Measurements from ENCODE around the gene CCHCR1. TPM values are rescaled to one million over a fixed set of nuclear protein-coding genes. Genes with fewer than 3 reads are reported as not detected.
"Not testable (repeated sequence)": the region's sequence is repeated elsewhere in the genome, so short reads cannot be mapped to it uniquely, and the experiment has no call there.

Gene CCHCR1
- total and polyA plus RNA-seq, 2 of the 13 experiments (the other 11 are each of a cell fraction or from before 2014, with no cell fraction given), result 14.6 to 28.2 TPM

DNA sequence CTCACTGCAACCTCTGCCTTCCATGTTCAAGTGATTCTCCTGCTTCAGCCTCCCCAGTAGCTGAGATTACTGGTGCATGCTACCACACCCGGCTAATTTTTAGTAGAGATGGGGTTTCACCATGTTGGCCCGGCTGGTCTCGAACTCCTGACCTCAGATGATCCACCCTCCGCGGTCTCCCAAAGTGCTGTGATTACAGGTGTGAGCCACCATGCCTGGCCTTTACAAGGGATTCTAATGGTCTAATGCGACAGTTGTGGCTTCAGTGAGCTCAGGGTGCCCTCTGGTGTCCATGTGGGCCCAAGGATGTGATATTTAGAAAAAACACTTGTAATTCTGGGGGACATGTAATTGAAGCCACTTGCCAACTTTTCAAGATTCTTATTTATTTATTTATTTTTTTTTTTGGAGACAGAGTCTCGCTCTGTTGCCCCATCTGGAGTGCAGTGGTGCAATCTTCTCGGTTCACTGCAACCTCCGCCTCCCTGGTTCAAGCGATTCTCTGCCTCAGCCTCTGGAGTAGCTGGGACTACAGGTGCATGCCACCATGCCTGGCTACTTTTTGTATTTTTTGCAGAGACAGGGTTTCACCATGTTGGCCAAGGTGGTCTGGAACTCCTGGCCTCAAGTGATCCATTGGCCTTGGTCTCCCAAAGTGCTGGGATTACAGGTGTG is 35.0 kb upstream of the CCHCR1 start (continued):
- TF ChIP-seq GATAD2A (CRISPR knock-in tag; IDR thresholded peaks at IDR 0.05), result peak; percentile 58; the same call in 1 of the 2 replicates
- TF ChIP-seq ZNF710 (CRISPR knock-in tag; IDR thresholded peaks at IDR 0.05; ENCODE audit: borderline replicate concordance), result peak; percentile 68; the same call in 1 of the 2 replicates
- TF ChIP-seq FOXO1 (CRISPR knock-in tag; IDR thresholded peaks at IDR 0.05), result peak; percentile 58
- TF ChIP-seq ZNF543 (CRISPR knock-in tag; IDR thresholded peaks at IDR 0.05), result 0 out of 2 replicates have a peak, but pooled peaks have one; percentile 45
- 0 out of 2 replicates have a peak, but pooled peaks have one; percentile 45 for TF ChIP-seq ERF (CRISPR knock-in tag; IDR thresholded peaks at IDR 0.05)
- TF ChIP-seq NKX3-1 (CRISPR knock-in tag; IDR thresholded peaks at IDR 0.05), result 0 out of 2 replicates have a peak, but pooled peaks have one; percentile 25
- TF ChIP-seq ASH2L (IDR thresholded peaks at IDR 0.05; ENCODE audit: insufficient read length, low read depth, low read length), result peak; percentile 32
- 0 out of 2 replicates have a peak, but pooled peaks have one; percentile 30 for TF ChIP-seq ETV5 (CRISPR knock-in tag; IDR thresholded peaks at IDR 0.05; ENCODE audit: borderline replicate concordance)
- peak; percentile 99 for TF ChIP-seq ZMYM2 (CRISPR knock-in tag; IDR thresholded peaks at IDR 0.05)
- peak; percentile 57; the same call in 1 of the 2 replicates for TF ChIP-seq ZNF124 (CRISPR knock-in tag; IDR thresholded peaks at IDR 0.05)
- TF ChIP-seq YY1 (IDR thresholded peaks at IDR 0.05; ENCODE audit: insufficient read depth, insufficient replicate concordance, low read depth, low read length), result peak; percentile 30
- TF ChIP-seq IRF2 (CRISPR knock-in tag; IDR thresholded peaks at IDR 0.05), result 0 out of 2 replicates have a peak, but pooled peaks have one; percentile 35
- TF ChIP-seq, protein P1, sequence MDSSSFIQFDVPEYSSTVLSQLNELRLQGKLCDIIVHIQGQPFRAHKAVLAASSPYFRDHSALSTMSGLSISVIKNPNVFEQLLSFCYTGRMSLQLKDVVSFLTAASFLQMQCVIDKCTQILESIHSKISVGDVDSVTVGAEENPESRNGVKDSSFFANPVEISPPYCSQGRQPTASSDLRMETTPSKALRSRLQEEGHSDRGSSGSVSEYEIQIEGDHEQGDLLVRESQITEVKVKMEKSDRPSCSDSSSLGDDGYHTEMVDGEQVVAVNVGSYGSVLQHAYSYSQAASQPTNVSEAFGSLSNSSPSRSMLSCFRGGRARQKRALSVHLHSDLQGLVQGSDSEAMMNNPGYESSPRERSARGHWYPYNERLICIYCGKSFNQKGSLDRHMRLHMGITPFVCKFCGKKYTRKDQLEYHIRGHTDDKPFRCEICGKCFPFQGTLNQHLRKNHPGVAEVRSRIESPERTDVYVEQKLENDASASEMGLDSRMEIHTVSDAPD (CRISPR knock-in tag; IDR thresholded peaks at IDR 0.05), result 0 out of 2 replicates have a peak, but pooled peaks have one; percentile 35
- 0 out of 2 replicates have a peak, but pooled peaks have one; percentile 26 for TF ChIP-seq ZNF510 (CRISPR knock-in tag; IDR thresholded peaks at IDR 0.05; ENCODE audit: low read depth)
- peak; percentile 48; the same call in 1 of the 2 replicates for TF ChIP-seq ZFX (CRISPR knock-in tag; IDR thresholded peaks at IDR 0.05; ENCODE audit: low read depth)
- TF ChIP-seq, protein P2, sequence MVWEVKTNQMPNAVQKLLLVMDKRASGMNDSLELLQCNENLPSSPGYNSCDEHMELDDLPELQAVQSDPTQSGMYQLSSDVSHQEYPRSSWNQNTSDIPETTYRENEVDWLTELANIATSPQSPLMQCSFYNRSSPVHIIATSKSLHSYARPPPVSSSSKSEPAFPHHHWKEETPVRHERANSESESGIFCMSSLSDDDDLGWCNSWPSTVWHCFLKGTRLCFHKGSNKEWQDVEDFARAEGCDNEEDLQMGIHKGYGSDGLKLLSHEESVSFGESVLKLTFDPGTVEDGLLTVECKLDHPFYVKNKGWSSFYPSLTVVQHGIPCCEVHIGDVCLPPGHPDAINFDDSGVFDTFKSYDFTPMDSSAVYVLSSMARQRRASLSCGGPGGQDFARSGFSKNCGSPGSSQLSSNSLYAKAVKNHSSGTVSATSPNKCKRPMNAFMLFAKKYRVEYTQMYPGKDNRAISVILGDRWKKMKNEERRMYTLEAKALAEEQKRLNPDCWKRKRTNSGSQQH (CRISPR knock-in tag; IDR thresholded peaks at IDR 0.05; ENCODE audit: low read depth), result peak; percentile 38; the same call in 1 of the 2 replicates
- peak; percentile 39; the same call in 1 of the 2 replicates for TF ChIP-seq THAP11 (CRISPR knock-in tag; IDR thresholded peaks at IDR 0.05)
- peak; percentile 55; the same call in 1 of the 2 replicates for TF ChIP-seq KMT2B (CRISPR knock-in tag; IDR thresholded peaks at IDR 0.05)
- TF ChIP-seq ZBTB46 (CRISPR knock-in tag; IDR thresholded peaks at IDR 0.05; ENCODE audit: borderline replicate concordance), result 0 out of 2 replicates have a peak, but pooled peaks have one; percentile 33
- peak; percentile 95 for TF ChIP-seq RAD21 (CRISPR knock-in tag; IDR thresholded peaks at IDR 0.05)
- TF ChIP-seq ZNF350 (CRISPR knock-in tag; IDR thresholded peaks at IDR 0.05; ENCODE audit: borderline replicate concordance, low read depth), result peak; percentile 27; the same call in 1 of the 2 replicates
- TF ChIP-seq NONO (IDR thresholded peaks at IDR 0.05), result not testable (repeated sequence)
- TF ChIP-seq NONO (CRISPR knock-in tag; conservative IDR thresholded peaks at IDR 0.05), result 0 out of 2 replicates have a peak, but pooled peaks have one; percentile 28
- peak; percentile 77 for TF ChIP-seq BORCS8-MEF2B (CRISPR knock-in tag; IDR thresholded peaks at IDR 0.05)

Measured in HepG2 (cell line).